ENCODE results near the gene CNNM2. TPM values are rescaled to one million over a fixed set of nuclear protein-coding genes. Genes with fewer than 3 reads are reported as not detected.

The CNNM2 gene
- total and polyA plus RNA-seq, 2 donors (not counting 1 experiment from before 2014, with no cell fraction given): 6.6 to 21.6 TPM

DNA sequence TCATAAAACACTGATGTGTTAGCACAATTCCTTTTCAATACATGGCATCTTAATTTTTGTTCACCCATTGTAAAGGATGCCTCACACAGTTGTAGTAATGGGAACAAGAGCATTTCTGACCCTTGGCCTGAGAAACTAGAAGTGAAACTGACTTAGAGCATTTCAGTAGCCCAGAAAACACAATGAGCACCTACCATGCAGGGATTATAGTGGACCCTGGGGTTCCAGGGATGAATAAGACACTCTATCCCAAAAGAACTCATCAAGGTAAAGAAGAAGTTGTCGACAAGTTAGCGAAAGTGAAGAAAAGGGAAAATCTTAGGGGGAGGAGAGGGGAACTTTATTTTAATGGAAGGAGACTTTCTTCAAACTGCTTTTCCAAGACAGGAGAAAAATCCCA is 149.4 kb downstream of the CNNM2 start:
- Histone ChIP-seq H4K20me1 (ENCODE audit: control insufficient read depth, insufficient read depth, low read length, poor library complexity, severe bottlenecking) (no peaks in the 10 kb centered on the region), H3K4me1 (ENCODE audit: control insufficient read depth in 2 of 2, insufficient read depth in 2 of 2, low read length in 2 of 2) (peaks cover 26% of the 10 kb centered on the region in 2 donors), H3K36me3 (replicated peaks in 1 of 2; ENCODE audit: control extremely low read depth in 1 of 2, control insufficient read depth in 1 of 2, extremely low read depth in 1 of 2, insufficient read depth in 2 of 2, low read length in 1 of 2) (peaks cover 0 to 5% of the 10 kb centered on the region in 2 experiments), H3K9me3 (ENCODE audit: control extremely low read depth in 1 of 3, control insufficient read depth in 2 of 3, insufficient read depth in 1 of 3, low read length in 2 of 3) (no peaks in the 10 kb centered on the region), H3K27me3 (replicated peaks in 1 of 4; ENCODE audit: control extremely low read depth in 1 of 4, control insufficient read depth in 3 of 4, insufficient read depth in 4 of 4, low read length in 3 of 4) (no peaks in the 10 kb centered on the region), H3K4me3 (ENCODE audit: control extremely low read depth in 1 of 5, extremely low read depth in 1 of 5, insufficient read depth in 1 of 5, low read depth in 2 of 5, low read length in 4 of 5) (no peak overlapping the region), H2AFZ (ENCODE audit: insufficient read depth, low read depth, low read length, poor library complexity, severe bottlenecking) (no peak overlapping the region), H3K27ac (ENCODE audit: low read length in 2 of 2) (no peak overlapping the region), H3K79me2 (ENCODE audit: control insufficient read depth, insufficient read depth, low read length) (no peaks in the 10 kb centered on the region), H3K9ac (ENCODE audit: low read length) (no peak overlapping the region), H3K4me2 (replicated peaks; ENCODE audit: low read depth, low read length, poor library complexity, severe bottlenecking) (no peak overlapping the region)
- Mint-ChIP-seq H3K27me3 (no peaks in the 10 kb centered on the region), H3K4me1 (peaks cover 33% of the 10 kb centered on the region), H3K4me3 (no peak overlapping the region), H3K9me3 (ENCODE audit: insufficient read depth) (no peaks in the 10 kb centered on the region), H3K27ac (no peak overlapping the region)
- no peak for ATAC-seq (ENCODE audit: low read depth)
- ChIA-PET CTCF (interaction anchor here (1.3 to 1.7 kb wide), 2 partner anchors 10 to 232 kb away, joined by 3 to 5 read pairs; no protein-coding TSS in a partner anchor), POLR2A (interaction anchor here (0.8 kb wide), 1 partner anchor 232 kb away, joined by 5 read pairs; no protein-coding TSS in a partner anchor)
- no peak for DNase-seq
- intact Hi-C loops (cut with micrococcal nuclease): loop anchor here (10.0 kb wide), 1 partner anchor 267 kb away; no protein-coding TSS in a partner anchor
- no CpG with 5 or more reads among the region's 2 CpGs for WGBS (ENCODE audit: insufficient coverage)
- TF ChIP-seq EZH2 (IDR thresholded peaks at IDR 0.05; ENCODE audit: borderline replicate concordance, insufficient read depth, low read depth, low read length, poor library complexity, severe bottlenecking): no peak
- TF ChIP-seq, protein P1, sequence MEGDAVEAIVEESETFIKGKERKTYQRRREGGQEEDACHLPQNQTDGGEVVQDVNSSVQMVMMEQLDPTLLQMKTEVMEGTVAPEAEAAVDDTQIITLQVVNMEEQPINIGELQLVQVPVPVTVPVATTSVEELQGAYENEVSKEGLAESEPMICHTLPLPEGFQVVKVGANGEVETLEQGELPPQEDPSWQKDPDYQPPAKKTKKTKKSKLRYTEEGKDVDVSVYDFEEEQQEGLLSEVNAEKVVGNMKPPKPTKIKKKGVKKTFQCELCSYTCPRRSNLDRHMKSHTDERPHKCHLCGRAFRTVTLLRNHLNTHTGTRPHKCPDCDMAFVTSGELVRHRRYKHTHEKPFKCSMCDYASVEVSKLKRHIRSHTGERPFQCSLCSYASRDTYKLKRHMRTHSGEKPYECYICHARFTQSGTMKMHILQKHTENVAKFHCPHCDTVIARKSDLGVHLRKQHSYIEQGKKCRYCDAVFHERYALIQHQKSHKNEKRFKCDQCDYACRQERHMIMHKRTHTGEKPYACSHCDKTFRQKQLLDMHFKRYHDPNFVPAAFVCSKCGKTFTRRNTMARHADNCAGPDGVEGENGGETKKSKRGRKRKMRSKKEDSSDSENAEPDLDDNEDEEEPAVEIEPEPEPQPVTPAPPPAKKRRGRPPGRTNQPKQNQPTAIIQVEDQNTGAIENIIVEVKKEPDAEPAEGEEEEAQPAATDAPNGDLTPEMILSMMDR (IDR thresholded peaks at IDR 0.05): no peak

DNA sequence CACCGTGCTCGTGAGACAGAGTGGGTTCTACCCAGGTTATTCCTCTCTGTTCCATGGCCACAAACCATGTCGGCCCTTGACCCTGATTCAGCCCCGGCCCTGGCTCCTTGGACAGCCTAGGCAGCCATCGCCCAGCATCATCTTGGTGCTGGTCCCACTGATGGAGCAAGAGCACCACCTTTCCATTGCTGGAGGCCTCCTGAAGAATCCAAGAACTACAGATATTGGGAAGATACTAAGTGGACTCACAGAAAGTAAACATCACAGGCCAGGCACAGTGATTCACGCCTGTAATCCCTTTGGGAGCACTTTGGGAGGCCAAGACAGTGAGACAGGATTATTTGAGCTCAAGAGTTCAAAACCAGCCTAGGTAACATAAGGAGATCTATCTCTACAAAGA is 149.9 kb downstream of the CNNM2 start:
- Mint-ChIP-seq H3K4me1 (peaks cover 33% of the 10 kb centered on the region), H3K27ac (no peak overlapping the region), H3K9me3 (ENCODE audit: insufficient read depth) (no peaks in the 10 kb centered on the region), H3K27me3 (no peaks in the 10 kb centered on the region), H3K4me3 (no peak overlapping the region)
- no peak overlapping the region for H3K4me2 ChIP-seq (replicated peaks; ENCODE audit: low read depth, low read length, poor library complexity, severe bottlenecking)
- 94% methylated on average over 5 of the region's 6 CpGs for WGBS (ENCODE audit: insufficient coverage)
- no peaks in the 10 kb centered on the region for H3K79me2 ChIP-seq (ENCODE audit: control insufficient read depth, insufficient read depth, low read length)
- CTCF ChIA-PET: interaction anchor here (1.3 to 4.7 kb wide), 3 partner anchors 9 to 232 kb away, joined by 3 to 49 read pairs (median 23); partner anchors contain the start of genes CNNM2 and CYP17A1
- no peak overlapping the region for H2AFZ ChIP-seq (ENCODE audit: insufficient read depth, low read depth, low read length, poor library complexity, severe bottlenecking)
- TF ChIP-seq, protein P1 (IDR thresholded peaks at IDR 0.05): no peak
- TF ChIP-seq EZH2 (IDR thresholded peaks at IDR 0.05; ENCODE audit: borderline replicate concordance, insufficient read depth, low read depth, low read length, poor library complexity, severe bottlenecking): no peak
- H3K27me3 ChIP-seq (replicated peaks in 1 of 4; ENCODE audit: control extremely low read depth in 1 of 4, control insufficient read depth in 3 of 4, insufficient read depth in 4 of 4, low read length in 3 of 4): no peaks in the 10 kb centered on the region
- DNase-seq: no peak
- H3K36me3 ChIP-seq (replicated peaks in 1 of 2; ENCODE audit: control extremely low read depth in 1 of 2, control insufficient read depth in 1 of 2, extremely low read depth in 1 of 2, insufficient read depth in 2 of 2, low read length in 1 of 2): peaks cover 0 to 5% of the 10 kb centered on the region in 2 experiments
- H4K20me1 ChIP-seq (ENCODE audit: control insufficient read depth, insufficient read depth, low read length, poor library complexity, severe bottlenecking): no peaks in the 10 kb centered on the region
- no peak overlapping the region for H3K27ac ChIP-seq (ENCODE audit: low read length in 2 of 2)
- no peak for ATAC-seq (ENCODE audit: low read depth)
- H3K9me3 ChIP-seq (ENCODE audit: control extremely low read depth in 1 of 3, control insufficient read depth in 2 of 3, insufficient read depth in 1 of 3, low read length in 2 of 3): no peaks in the 10 kb centered on the region
- no peak overlapping the region for H3K9ac ChIP-seq (ENCODE audit: low read length)
- peaks cover 26% of the 10 kb centered on the region in 2 donors for H3K4me1 ChIP-seq (ENCODE audit: control insufficient read depth in 2 of 2, insufficient read depth in 2 of 2, low read length in 2 of 2)
- POLR2A ChIA-PET: no interaction called here
- intact Hi-C loops (cut with micrococcal nuclease): loop anchor here (10.0 kb wide), 1 partner anchor 267 kb away; no protein-coding TSS in a partner anchor
- H3K4me3 ChIP-seq (ENCODE audit: control extremely low read depth in 1 of 5, extremely low read depth in 1 of 5, insufficient read depth in 1 of 5, low read depth in 2 of 5, low read length in 4 of 5): no peak overlapping the region
